Measurements from ENCODE around the gene KRT71. TPM values are rescaled to one million over a fixed set of nuclear protein-coding genes. Genes with fewer than 3 reads are reported as not detected.

KRT71 gene
- polyA plus RNA-seq, 4 donors: not detected

DNA sequence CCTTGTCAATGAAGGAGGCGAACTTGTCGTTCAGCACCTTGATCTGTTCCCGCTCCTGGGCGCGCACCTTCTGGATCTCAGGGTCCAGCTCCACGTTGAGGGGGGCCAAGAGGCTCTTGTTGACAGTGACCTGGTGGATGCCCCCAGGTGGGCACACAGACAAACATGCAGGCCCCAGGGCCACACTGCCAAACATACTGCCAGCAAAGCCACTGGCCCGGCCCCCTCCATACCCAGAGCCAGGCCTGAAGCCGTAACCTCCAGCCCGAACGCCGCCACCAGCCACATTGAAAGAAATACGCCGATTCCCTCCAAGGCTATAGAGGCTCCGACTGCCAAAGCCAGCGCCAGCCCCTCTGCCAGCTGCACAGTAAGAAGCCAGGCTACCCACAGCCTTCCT, 20.4 kb upstream of the KRT71 start:
- DNase-seq (no peak), FAIRE-seq (no peak)
- Histone ChIP-seq H3K4me1 (ENCODE audit: control insufficient read depth in 3 of 3, insufficient read depth in 2 of 3, low read depth in 1 of 3, low read length in 2 of 3) (no peaks in the 10 kb centered on the region), H3K36me3 (ENCODE audit: control insufficient read depth in 3 of 3, insufficient read depth in 2 of 3, low read depth in 1 of 3, low read length in 3 of 3) (no peaks in the 10 kb centered on the region), H3K27me3 (ENCODE audit: control insufficient read depth in 3 of 3, insufficient read depth in 3 of 3, low read length in 3 of 3) (peaks cover 0 to 11% (median 0%) of the 10 kb centered on the region in 3 donors), H3K9me3 (ENCODE audit: control insufficient read depth in 2 of 2, insufficient read depth in 1 of 2, low read depth in 1 of 2, low read length in 1 of 2) (no peaks in the 10 kb centered on the region), H3K4me3 (ENCODE audit: low read depth in 1 of 3, low read length in 3 of 3) (no peak overlapping the region), H3K27ac (ENCODE audit: low read depth in 1 of 3, low read length in 2 of 3) (no peak overlapping the region)
- 89 to 93% (median 89%) methylated on average over 15 of the region's 15 CpGs for WGBS, 3 donors

DNA sequence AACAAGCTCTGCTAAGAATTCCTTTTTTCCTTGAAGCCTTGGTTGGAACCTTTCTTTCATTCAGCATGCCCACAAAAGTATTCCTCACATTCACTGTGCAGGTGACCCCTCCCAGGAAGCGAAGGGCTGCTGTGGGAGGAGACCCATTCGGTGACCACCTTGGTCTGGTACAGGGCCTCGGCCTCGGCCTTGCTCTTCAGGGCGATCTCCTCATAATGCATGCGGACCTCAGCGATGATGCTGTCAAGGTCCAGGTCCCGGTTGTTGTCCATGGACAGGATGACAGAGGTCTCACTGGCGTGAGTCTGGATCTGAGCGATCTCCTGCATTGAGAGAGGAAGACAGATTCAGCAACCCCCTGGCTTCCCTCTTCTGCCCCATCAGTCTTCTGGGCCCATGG, 17.6 kb upstream of the KRT71 start:
- H3K36me3 ChIP-seq (ENCODE audit: control insufficient read depth in 3 of 3, insufficient read depth in 2 of 3, low read depth in 1 of 3, low read length in 3 of 3): no peaks in the 10 kb centered on the region
- no peaks in the 10 kb centered on the region for H3K4me1 ChIP-seq (ENCODE audit: control insufficient read depth in 3 of 3, insufficient read depth in 2 of 3, low read depth in 1 of 3, low read length in 2 of 3)
- peaks cover 0 to 8% (median 0%) of the 10 kb centered on the region in 3 donors for H3K27me3 ChIP-seq (ENCODE audit: control insufficient read depth in 3 of 3, insufficient read depth in 3 of 3, low read length in 3 of 3)
- no peak for FAIRE-seq
- H3K9me3 ChIP-seq (ENCODE audit: control insufficient read depth in 2 of 2, insufficient read depth in 1 of 2, low read depth in 1 of 2, low read length in 1 of 2): no peaks in the 10 kb centered on the region
- no peak overlapping the region for H3K27ac ChIP-seq (ENCODE audit: low read depth in 1 of 3, low read length in 2 of 3)
- no peak overlapping the region for H3K4me3 ChIP-seq (ENCODE audit: low read depth in 1 of 3, low read length in 3 of 3)
- DNase-seq: no peak
- 88 to 93% (median 91%) methylated on average over 10 of the region's 10 CpGs for WGBS, 3 donors

DNA sequence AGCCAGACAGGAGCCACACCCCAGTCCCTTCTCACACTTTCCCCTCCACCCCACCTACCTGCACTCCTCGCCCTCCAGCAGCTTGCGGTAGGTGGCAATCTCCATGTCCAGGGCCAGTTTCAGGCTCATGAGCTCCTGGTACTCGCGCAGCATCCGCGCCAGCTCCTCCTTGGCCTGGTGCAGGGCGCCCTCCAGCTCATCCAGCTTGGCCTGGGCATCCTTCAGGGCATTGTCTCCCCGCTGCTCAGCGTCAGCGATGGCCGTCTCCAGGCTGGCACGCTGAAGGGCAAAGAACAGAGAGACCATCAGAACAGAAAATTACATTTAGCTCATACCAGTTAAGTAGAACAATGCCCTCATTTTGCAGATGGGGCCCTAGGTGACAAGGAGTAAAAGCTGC, 15.2 kb upstream of the KRT71 start:
- H3K36me3 ChIP-seq (ENCODE audit: control insufficient read depth in 3 of 3, insufficient read depth in 2 of 3, low read depth in 1 of 3, low read length in 3 of 3): no peaks in the 10 kb centered on the region
- peaks cover 0 to 8% (median 0%) of the 10 kb centered on the region in 3 donors for H3K27me3 ChIP-seq (ENCODE audit: control insufficient read depth in 3 of 3, insufficient read depth in 3 of 3, low read length in 3 of 3)
- 81 to 84% (median 82%) methylated on average over 12 of the region's 12 CpGs for WGBS, 3 donors
- no peaks in the 10 kb centered on the region for H3K9me3 ChIP-seq (ENCODE audit: control insufficient read depth in 2 of 2, insufficient read depth in 1 of 2, low read depth in 1 of 2, low read length in 1 of 2)
- H3K4me3 ChIP-seq (ENCODE audit: low read depth in 1 of 3, low read length in 3 of 3): no peak overlapping the region
- FAIRE-seq (no peak), DNase-seq (no peak)
- no peak overlapping the region for H3K27ac ChIP-seq (ENCODE audit: low read depth in 1 of 3, low read length in 2 of 3)
- no peaks in the 10 kb centered on the region for H3K4me1 ChIP-seq (ENCODE audit: control insufficient read depth in 3 of 3, insufficient read depth in 2 of 3, low read depth in 1 of 3, low read length in 2 of 3)

DNA sequence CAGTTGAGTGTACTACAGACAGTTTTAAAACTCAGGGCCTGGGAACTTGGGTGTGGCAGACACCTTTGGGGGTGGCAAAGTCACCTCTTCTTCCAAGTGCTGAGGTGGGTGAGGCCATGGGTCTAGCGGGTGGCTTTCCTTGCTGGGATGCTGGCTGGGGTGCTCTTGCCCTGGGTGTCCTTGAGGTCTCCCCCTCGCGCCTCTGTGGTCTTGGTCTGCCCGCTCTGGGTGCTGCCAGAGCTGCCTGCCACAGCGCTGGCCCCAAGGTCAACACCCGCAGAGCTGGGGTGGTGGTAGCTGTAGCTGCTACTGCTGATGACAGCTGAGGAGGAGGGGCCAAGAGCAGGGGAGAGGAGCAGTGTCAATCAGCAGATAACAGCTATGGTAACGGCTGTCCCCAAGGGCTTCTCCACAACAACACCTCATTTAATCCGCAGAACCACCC, 13.9 kb upstream of the KRT71 start:
- Histone ChIP-seq H3K9me3 (ENCODE audit: control insufficient read depth in 2 of 2, insufficient read depth in 1 of 2, low read depth in 1 of 2, low read length in 1 of 2) (no peaks in the 10 kb centered on the region), H3K4me3 (ENCODE audit: low read depth in 1 of 3, low read length in 3 of 3) (no peak overlapping the region), H3K27me3 (ENCODE audit: control insufficient read depth in 3 of 3, insufficient read depth in 3 of 3, low read length in 3 of 3) (peaks cover 0 to 10% (median 0%) of the 10 kb centered on the region in 3 donors), H3K4me1 (ENCODE audit: control insufficient read depth in 3 of 3, insufficient read depth in 2 of 3, low read depth in 1 of 3, low read length in 2 of 3) (no peaks in the 10 kb centered on the region), H3K27ac (ENCODE audit: low read depth in 1 of 3, low read length in 2 of 3) (no peak overlapping the region), H3K36me3 (ENCODE audit: control insufficient read depth in 3 of 3, insufficient read depth in 2 of 3, low read depth in 1 of 3, low read length in 3 of 3) (no peaks in the 10 kb centered on the region)
- no peak for FAIRE-seq
- DNase-seq: no peak
- 54 to 64% (median 59%) methylated on average over 6 to 8 of the region's 8 CpGs for WGBS, 3 donors

DNA sequence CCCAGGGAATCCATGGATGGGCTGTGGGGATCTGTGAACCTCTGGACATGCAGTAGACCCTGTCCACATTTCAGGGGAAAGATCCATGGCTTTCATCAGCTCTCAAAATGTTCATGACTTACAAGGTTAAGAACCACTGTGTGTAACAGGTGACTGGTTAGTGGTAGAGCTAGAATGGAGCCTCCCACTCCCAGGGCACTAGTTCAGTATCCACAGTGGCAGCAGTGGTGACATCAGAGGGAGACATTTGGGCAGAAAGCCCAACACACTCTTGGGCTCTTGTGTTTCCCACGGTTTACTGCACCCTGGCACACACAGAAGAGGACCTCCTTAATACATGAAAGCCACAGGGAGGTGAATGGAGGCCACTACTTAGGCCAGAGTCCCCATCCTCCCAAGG, 11.6 kb upstream of the KRT71 start:
- H3K9me3 ChIP-seq (ENCODE audit: control insufficient read depth in 2 of 2, insufficient read depth in 1 of 2, low read depth in 1 of 2, low read length in 1 of 2): no peaks in the 10 kb centered on the region
- no peaks in the 10 kb centered on the region for H3K4me1 ChIP-seq (ENCODE audit: control insufficient read depth in 3 of 3, insufficient read depth in 2 of 3, low read depth in 1 of 3, low read length in 2 of 3)
- 36 to 68% (median 44%) methylated on average over 1 of the region's 1 CpG for WGBS, 3 donors
- FAIRE-seq (no peak), DNase-seq (no peak)
- no peaks in the 10 kb centered on the region for H3K36me3 ChIP-seq (ENCODE audit: control insufficient read depth in 3 of 3, insufficient read depth in 2 of 3, low read depth in 1 of 3, low read length in 3 of 3)
- H3K4me3 ChIP-seq (ENCODE audit: low read depth in 1 of 3, low read length in 3 of 3): no peak overlapping the region
- H3K27me3 ChIP-seq (ENCODE audit: control insufficient read depth in 3 of 3, insufficient read depth in 3 of 3, low read length in 3 of 3): peaks cover 0 to 22% (median 0%) of the 10 kb centered on the region in 3 donors
- no peak overlapping the region for H3K27ac ChIP-seq (ENCODE audit: low read depth in 1 of 3, low read length in 2 of 3)

DNA sequence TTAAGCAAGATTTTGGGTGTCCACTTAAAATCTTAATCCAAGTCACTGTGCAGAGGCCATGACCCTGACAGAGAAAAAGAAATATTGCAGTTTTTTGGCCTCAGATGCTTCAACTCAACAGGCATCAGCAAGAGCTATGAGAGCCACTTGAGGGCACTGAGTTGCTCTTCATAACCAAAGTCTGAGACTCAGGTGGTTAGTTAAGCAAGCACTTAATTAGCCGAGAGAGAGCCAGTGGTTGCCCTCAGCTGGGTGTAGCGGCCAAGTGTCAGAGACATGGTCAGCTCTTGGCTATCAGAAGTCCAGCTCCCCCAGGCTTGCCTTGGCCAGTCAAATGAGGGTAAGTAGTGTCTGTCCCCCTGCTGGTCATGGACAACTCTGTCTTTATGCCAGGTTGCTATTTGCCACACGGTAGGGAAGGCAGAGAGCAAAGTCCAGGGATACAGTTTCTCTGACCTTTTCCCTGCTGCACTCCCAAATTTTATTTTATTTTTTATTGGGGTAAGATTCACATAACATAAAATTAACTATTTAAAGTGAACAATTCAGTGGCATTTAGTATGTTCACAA, 9.0 kb upstream of the KRT71 start:
- FAIRE-seq (no peak), DNase-seq (peak in 1 of 2 donors; percentile 41)
- no peaks in the 10 kb centered on the region for H3K4me1 ChIP-seq (ENCODE audit: control insufficient read depth in 3 of 3, insufficient read depth in 2 of 3, low read depth in 1 of 3, low read length in 2 of 3)
- H3K27ac ChIP-seq (ENCODE audit: low read depth in 1 of 3, low read length in 2 of 3): no peak overlapping the region
- H3K4me3 ChIP-seq (ENCODE audit: low read depth in 1 of 3, low read length in 3 of 3): no peak overlapping the region
- no peaks in the 10 kb centered on the region for H3K36me3 ChIP-seq (ENCODE audit: control insufficient read depth in 3 of 3, insufficient read depth in 2 of 3, low read depth in 1 of 3, low read length in 3 of 3)
- WGBS, 3 donors: 33 to 65% (median 53%) methylated on average over 3 of the region's 3 CpGs
- peaks cover 0 to 20% (median 0%) of the 10 kb centered on the region in 3 donors for H3K27me3 ChIP-seq (ENCODE audit: control insufficient read depth in 3 of 3, insufficient read depth in 3 of 3, low read length in 3 of 3)
- no peaks in the 10 kb centered on the region for H3K9me3 ChIP-seq (ENCODE audit: control insufficient read depth in 2 of 2, insufficient read depth in 1 of 2, low read depth in 1 of 2, low read length in 1 of 2)

DNA sequence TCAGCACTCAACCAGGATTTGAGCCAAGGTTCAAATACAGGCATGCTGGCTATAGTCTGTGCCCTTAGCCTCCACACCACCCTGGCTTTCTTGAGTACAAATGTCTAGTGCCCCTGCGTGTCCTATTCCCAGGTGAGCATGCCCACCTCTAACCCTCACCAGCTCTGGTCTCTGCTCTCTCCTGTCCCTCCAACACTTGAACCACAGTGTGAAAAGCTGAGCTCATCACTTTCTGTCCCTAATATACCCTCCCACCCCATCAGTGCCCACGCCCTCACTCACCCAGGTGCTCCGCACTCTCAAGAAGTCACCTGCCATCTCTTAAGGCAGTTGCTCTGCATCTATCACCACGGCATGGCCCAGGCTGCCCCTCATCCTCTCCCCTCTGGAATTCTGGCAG, 7.0 kb upstream of the KRT71 start:
- Histone ChIP-seq H3K4me1 (ENCODE audit: control insufficient read depth in 3 of 3, insufficient read depth in 2 of 3, low read depth in 1 of 3, low read length in 2 of 3) (no peaks in the 10 kb centered on the region), H3K36me3 (ENCODE audit: control insufficient read depth in 3 of 3, insufficient read depth in 2 of 3, low read depth in 1 of 3, low read length in 3 of 3) (no peaks in the 10 kb centered on the region), H3K27me3 (ENCODE audit: control insufficient read depth in 3 of 3, insufficient read depth in 3 of 3, low read length in 3 of 3) (peaks cover 0 to 20% (median 0%) of the 10 kb centered on the region in 3 donors), H3K4me3 (ENCODE audit: low read depth in 1 of 3, low read length in 3 of 3) (no peak overlapping the region), H3K27ac (ENCODE audit: low read depth in 1 of 3, low read length in 2 of 3) (no peak overlapping the region), H3K9me3 (ENCODE audit: control insufficient read depth in 2 of 2, insufficient read depth in 1 of 2, low read depth in 1 of 2, low read length in 1 of 2) (no peaks in the 10 kb centered on the region)
- DNase-seq (no peak), FAIRE-seq (no peak)
- 70 to 80% (median 80%) methylated on average over 4 of the region's 4 CpGs for WGBS, 3 donors

DNA sequence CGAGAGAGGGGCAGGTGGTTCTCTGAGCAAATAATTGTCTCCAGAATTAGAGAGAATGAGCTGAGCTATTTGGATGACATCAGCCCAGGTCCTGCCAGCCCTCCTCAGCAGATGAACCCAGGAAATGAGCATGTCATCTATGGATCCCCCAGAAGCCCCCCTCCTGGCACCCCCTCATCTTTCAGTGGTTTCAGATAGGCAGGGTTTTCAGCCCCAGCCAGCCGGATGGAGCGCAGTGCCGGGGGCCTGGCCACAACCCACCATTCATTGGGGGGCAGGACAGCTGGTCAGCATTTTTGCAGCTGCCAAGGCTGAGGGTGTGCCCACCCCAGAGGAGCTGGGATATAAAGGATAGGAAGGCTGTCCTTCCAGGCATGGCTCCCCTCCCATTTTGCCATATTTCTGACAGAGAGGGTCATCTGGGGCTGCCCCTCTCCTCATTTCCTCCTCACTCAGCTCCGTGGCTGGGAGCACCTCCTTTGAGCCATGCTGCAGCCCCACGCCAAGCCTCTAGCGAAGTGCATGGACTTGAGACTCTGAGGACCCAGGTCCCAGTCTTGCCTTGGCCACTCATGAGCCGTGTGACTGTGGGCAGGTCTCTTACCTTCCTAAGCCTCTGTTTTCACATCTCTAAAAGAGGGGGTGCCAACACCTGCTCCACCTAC, 6.0 kb upstream of the KRT71 start:
- 47 to 64% (median 54%) methylated on average over 8 of the region's 8 CpGs for WGBS, 3 donors
- no peaks in the 10 kb centered on the region for H3K9me3 ChIP-seq (ENCODE audit: control insufficient read depth in 2 of 2, insufficient read depth in 1 of 2, low read depth in 1 of 2, low read length in 1 of 2)
- no peak overlapping the region for H3K27ac ChIP-seq (ENCODE audit: low read depth in 1 of 3, low read length in 2 of 3)
- peaks cover 0 to 15% (median 0%) of the 10 kb centered on the region in 3 donors for H3K27me3 ChIP-seq (ENCODE audit: control insufficient read depth in 3 of 3, insufficient read depth in 3 of 3, low read length in 3 of 3)
- FAIRE-seq: no peak
- DNase-seq: no peak
- no peak overlapping the region for H3K4me3 ChIP-seq (ENCODE audit: low read depth in 1 of 3, low read length in 3 of 3)
- H3K36me3 ChIP-seq (ENCODE audit: control insufficient read depth in 3 of 3, insufficient read depth in 2 of 3, low read depth in 1 of 3, low read length in 3 of 3): no peaks in the 10 kb centered on the region
- H3K4me1 ChIP-seq (ENCODE audit: control insufficient read depth in 3 of 3, insufficient read depth in 2 of 3, low read depth in 1 of 3, low read length in 2 of 3): no peaks in the 10 kb centered on the region

Data from small intestine (tissue), 7 donors.